Kidney epithelial cell (primary cell): Measurements from ENCODE around the gene HTR2C. TPM values are rescaled to one million over a fixed set of nuclear protein-coding genes. Genes with fewer than 3 reads are reported as not detected.

Experiments
- DNase-seq: peaks from one replicate; pipeline ENCODE4 v3.0.0-alpha.2; 2010; ENCODE audit warnings: low read depth
- H3K27me3 ChIP-seq: 2 replicates; pipeline ENCODE4 v1.6.0; 2011; ENCODE audit warnings: low read length; ENCODE audit not compliant: control insufficient read depth, insufficient read depth
- H3K36me3 ChIP-seq: 2 replicates; pipeline ENCODE4 v1.5.1; 2011; ENCODE audit warnings: low read length; ENCODE audit not compliant: control insufficient read depth, insufficient read depth
- H3K4me3 ChIP-seq: 2 replicates; pipeline ENCODE4 v1.5.1; 2011; ENCODE audit warnings: low read depth, mild to moderate bottlenecking, control low read depth, low read length
- CTCF ChIP-seq: IDR thresholded peaks from 2 replicates; pipeline ENCODE4 v1.5.1; 2011; ENCODE audit warnings: mild to moderate bottlenecking, moderate library complexity, low read length, control low read depth, inconsistent platforms; ENCODE audit not compliant: insufficient read depth, poor library complexity, severe bottlenecking
- total RNA-seq: library from RNA; depleted of rRNA; stranded (reverse); fragments of >200 nt; gene quantifications from 2 replicates; pipeline ENCODE4 v1.2.3, GENCODE V29; 2015

The HTR2C gene
- total RNA-seq, 1 donor from 2014 or later, result not detected

GRCh38 chrX:114903618-114904017 lies 319.7 kb downstream of the HTR2C start:
- no peak overlapping the region for H3K4me3 ChIP-seq
- TF ChIP-seq CTCF, result no peak
- DNase-seq, result no peak

GRCh38 chrX:114905251-114905650 lies 321.4 kb downstream of the HTR2C start:
- Histone ChIP-seq H3K36me3 (no peaks in the 10 kb centered on the region), H3K27me3 (peaks cover 2% of the 10 kb centered on the region), H3K4me3 (no peak overlapping the region)
- TF ChIP-seq CTCF, result no peak
- DNase-seq, result no peak

More at GRCh38 chrX:114903618-114904017, 319.7 kb downstream of the HTR2C start:
- H3K36me3 ChIP-seq, result no peaks in the 10 kb centered on the region
- peaks cover 2% of the 10 kb centered on the region for H3K27me3 ChIP-seq

DNA sequence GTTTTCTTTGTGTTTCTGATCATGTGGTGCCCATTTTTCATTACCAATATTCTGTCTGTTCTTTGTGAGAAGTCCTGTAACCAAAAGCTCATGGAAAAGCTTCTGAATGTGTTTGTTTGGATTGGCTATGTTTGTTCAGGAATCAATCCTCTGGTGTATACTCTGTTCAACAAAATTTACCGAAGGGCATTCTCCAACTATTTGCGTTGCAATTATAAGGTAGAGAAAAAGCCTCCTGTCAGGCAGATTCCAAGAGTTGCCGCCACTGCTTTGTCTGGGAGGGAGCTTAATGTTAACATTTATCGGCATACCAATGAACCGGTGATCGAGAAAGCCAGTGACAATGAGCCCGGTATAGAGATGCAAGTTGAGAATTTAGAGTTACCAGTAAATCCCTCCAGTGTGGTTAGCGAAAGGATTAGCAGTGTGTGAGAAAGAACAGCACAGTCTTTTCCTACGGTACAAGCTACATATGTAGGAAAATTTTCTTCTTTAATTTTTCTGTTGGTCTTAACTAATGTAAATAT lies 323.2 kb downstream of the HTR2C start:
- Histone ChIP-seq H3K36me3 (no peaks in the 10 kb centered on the region), H3K4me3 (no peak overlapping the region), H3K27me3 (peaks cover 2% of the 10 kb centered on the region)
- no peak for DNase-seq
- TF ChIP-seq CTCF, result no peak

DNA sequence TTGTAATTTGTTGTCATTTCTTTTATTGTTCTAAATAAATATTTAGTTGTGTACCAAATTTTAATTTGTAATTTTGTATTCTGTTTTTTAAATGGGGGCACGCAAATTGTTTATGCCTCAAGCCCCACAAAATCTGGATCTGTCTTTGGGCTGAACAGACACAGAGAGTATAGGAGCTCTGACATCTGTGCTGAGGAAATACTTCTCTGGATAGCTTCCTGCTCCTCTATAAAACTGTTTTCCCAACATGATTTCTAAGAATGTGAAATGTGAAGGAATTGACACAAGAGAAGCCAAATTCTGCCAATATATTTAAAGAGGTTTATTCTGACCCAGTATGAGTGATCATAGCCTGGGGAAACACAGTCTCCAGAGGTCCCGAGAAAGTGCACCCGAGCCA lies 340.5 kb downstream of the HTR2C start:
- no peak for DNase-seq
- no peak overlapping the region for H3K4me3 ChIP-seq
- H3K36me3 ChIP-seq, result no peaks in the 10 kb centered on the region
- TF ChIP-seq CTCF, result no peak
- peaks cover 2% of the 10 kb centered on the region for H3K27me3 ChIP-seq

GRCh38 chrX:114924856-114925255 lies 341.0 kb downstream of the HTR2C start:
- no peak for TF ChIP-seq CTCF
- Histone ChIP-seq H3K36me3 (no peaks in the 10 kb centered on the region), H3K4me3 (no peak overlapping the region), H3K27me3 (peaks cover 2% of the 10 kb centered on the region)
- DNase-seq, result no peak

- TF ChIP-seq CTCF, result no peak
- Histone ChIP-seq H3K27me3 (no peaks in the 10 kb centered on the region), H3K36me3 (no peaks in the 10 kb centered on the region), H3K4me3 (no peak overlapping the region)
- DNase-seq, result no peak
These were observed 346.3 kb downstream of the HTR2C start for GRCh38 chrX:114930227-114930626.
